Hindlimb muscle (tissue), 1 donor: ENCODE results near the gene CHID1. TPM values are rescaled to one million over a fixed set of nuclear protein-coding genes. Genes with fewer than 3 reads are reported as not detected.

Source experiments
- DNase-seq: peaks from one replicate; pipeline ENCODE4 v3.0.0-alpha.2; 2013
- polyA plus RNA-seq: library from polyadenylated mRNA; unstranded; fragments of 120-200 nt; gene quantifications from one replicate; pipeline ENCODE4 v1.2.1, GENCODE V29; 2013; ENCODE audit not compliant: insufficient read length

The CHID1 gene
- polyA plus RNA-seq, 1 donor, result 61.0 TPM

DNA sequence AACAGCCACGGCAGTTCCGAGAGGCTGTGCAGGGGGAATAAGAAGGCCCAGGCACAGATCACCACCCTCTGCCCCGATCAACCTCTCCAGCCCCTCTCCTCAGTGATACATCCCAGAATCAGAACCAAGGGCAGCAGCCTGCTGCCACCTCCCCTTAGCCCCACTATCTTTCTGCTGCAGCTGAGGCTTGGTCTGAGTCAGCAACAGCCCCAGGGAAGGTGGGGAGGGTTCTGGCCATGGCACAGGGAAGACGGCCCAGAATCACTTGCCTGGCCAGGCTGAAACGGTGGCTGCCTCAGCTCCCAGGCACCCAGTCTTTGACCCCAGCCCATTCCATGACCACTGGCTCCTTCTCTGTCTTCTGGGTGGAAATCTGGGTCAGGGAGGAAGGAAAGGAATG is 2.3 kb downstream of the CHID1 start:
- DNase-seq, result no peak

- no peak for DNase-seq
These were observed 2.9 kb downstream of the CHID1 start for GRCh38 chr11:907668-908067.

DNA sequence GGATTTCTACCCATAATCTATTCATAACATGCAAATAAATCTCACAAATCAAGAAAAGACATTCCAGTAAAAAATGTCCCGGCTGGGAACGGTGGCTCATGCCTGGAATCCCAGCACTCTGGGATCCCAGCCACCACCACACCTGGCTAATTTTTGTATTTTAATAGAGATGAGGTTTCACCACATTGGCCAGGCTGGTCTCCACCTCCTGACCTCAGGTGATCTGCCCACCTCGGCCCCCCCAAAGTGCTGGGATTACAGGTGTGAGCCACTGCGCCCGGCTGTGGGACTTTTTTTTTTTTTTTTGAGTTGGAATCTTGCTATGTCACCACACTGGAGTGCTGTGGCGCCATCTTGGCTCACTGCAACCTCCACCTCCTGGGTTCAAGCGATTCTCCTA is 4.7 kb downstream of the CHID1 start:
- no peak for DNase-seq

- DNase-seq, result no peak
These were observed 6.2 kb downstream of the CHID1 start for GRCh38 chr11:904380-904779.

GRCh38 chr11:901452-902061 is 9.1 kb downstream of the CHID1 start:
- no peak for DNase-seq

GRCh38 chr11:900545-900944 is 10.1 kb downstream of the CHID1 start:
- no peak for DNase-seq

DNA sequence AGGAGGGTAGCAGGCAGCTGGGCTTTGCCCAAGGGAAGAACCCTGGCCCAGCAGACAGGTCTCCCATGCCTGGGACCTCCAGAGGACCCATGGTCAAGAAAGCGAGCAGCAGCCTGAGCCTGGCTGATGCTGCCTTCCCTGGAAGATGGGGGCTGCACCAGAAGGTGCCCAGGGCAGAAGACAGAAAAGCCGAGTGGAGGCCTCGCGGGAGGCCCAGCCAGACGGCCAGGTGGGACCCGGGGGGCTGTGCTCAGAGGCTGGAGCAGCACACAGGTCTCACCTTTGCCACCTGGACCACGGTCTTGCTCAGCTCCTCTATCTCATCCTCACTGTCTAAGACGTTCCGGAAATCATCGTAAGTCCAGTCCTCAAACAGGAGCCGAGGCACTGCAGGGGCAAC is 10.9 kb downstream of the CHID1 start:
- no peak for DNase-seq

GRCh38 chr11:898540-899190 is 11.9 kb downstream of the CHID1 start:
- peak; percentile 29 for DNase-seq

- no peak for DNase-seq
These were observed 12.5 kb downstream of the CHID1 start for GRCh38 chr11:898143-898511.

DNA sequence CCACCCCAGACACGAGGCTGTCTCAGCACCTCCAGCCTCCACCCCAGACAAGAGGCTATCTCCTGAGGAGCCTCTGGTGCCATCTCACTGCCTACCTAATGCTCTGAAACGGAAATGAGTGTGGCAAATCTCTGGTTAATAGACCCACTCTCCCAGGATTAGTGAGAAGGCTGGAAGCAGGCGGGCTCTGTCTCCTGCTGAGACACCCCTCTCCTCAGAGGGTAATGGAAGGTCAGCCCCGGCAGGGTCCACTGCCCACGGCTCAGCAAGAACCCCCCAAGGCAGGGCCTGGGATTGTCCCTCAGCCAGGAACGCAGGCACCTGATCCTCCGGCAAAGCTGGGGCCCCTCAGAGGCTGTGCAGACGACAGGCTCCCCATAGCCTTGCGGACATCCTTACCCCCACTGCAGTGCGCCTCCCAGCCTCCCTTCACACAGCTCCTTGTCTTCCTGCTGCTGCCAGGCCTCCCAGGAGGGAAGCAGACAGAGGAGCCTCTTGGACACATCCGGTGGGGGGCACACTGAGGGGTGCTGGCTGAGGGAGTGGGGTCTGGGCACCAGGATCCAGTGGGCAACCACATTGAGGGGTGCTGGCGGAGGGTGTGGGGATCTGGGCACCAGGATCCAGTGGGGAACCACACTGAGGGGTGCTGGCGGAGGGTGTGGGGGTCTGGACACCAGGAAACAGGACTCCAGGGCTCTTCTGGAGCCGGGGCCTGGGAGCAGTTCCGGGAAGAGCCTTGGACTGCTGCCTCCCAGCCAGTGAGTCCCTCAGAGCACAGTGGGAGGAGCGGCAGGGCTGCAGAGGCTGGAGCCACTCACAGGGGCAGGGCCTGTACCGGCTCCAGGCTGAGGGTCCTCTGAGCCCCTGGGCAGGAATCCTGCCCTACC is 13.1 kb downstream of the CHID1 start:
- DNase-seq, result peak; percentile 50

- no peak for DNase-seq
These were observed 15.1 kb downstream of the CHID1 start for GRCh38 chr11:895331-896110.

DNA sequence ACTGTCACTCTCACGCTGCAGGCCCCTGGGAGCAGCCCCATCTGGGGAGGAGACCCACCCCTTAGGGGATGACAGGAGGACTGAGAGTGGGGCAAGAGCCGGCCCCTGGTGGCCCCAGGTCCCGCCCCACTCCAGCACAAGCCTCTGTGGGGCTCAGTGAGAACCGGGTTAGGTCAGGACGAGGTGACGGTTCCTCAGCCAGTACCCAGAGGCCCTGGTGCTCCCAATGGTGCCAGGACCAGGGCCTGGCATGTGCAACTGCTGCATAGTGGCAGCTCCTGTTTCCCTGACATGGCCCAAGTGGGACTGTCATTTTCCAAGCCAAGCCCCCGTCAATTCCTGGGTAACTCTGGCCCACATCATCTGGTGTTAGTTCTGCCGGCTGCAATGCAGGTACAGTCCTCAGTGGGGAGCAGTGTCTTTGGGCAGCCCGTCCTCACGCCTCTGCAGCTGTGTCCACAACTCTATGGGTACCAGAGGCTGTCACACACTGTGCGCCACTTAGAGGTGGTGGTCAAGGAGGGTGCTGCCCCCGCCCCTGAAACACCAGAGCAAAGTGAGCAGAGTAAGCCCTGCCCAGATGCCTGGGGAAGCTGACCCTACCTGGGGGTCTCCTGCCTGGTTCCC is 15.9 kb downstream of the CHID1 start:
- DNase-seq, result no peak

DNA sequence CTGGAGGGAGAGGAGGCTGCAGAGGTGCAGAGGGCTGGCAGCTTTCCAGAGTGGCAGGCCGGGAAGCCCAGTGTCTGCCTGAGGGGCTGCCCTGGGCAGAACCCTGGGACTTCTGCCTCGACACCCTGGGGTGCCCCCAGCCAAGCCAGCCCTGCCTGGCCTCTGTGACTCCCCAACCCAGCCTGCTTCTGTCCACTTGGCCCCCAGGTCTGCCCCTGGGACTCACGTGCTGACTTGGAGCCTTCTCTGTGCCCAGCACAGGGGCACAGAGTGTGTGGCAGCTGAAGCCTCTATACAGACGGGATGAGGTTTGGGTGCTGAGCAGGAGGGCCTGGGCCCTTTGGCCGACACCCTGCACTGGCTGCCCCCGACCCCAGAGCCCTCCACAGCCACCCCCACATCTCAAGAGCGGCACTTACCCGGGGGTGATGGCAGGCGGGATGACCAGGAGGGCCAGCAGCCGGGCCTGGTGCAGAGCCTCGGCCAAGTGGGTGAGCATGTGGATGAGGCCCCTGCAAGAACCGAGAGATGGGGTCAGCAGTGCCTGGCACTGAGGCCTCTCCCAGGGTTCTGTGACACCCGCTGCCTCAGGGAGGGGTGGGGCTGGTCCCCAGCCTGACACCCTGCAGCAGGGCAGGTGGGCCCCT is 17.5 kb downstream of the CHID1 start:
- no peak for DNase-seq

- DNase-seq, result no peak
These were observed 19.6 kb downstream of the CHID1 start for GRCh38 chr11:890794-891540.

DNA sequence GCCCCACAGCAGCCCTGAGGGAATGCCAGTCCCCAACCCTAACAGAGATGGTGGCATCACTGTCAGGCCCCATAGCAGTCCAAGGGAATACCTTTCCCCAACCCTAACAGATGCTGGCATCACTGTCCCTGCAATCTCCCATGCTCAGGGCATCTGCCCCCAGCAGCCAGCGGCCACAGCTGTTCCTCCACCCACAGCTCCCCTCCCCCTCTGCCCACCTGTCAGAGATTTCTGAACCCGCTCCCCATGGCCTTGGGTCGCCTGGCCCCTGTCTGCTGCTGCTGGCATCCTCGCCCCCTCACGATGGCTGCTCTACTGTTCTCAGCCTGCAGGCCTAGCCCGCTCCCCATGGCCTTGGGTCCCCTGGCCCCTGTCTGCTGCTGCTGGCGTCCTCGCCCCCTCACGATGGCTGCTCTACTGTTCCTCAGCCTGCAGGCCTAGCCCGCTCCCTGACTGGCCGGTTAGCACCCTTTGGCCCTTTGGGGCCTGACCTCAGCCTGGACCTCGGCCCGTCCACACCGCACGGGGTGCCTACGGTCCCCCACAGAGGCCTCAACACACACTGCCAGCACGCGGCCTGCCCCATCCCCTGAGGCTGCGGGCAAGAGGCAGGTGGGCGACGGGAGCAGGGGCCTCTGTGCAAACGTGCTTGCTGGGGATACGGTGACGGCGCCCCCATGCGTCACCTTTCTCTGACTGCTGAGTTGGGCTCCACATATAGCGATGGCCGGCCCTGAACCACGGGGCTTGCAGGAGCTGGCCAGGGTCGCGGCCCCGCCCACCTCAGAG is 20.7 kb downstream of the CHID1 start:
- DNase-seq, result no peak

- no peak for DNase-seq
These were observed 21.4 kb downstream of the CHID1 start for GRCh38 chr11:889257-889656.

- no peak for DNase-seq
These were observed 22.0 kb downstream of the CHID1 start for GRCh38 chr11:888310-889212.

- DNase-seq, result no peak
These were observed 23.0 kb downstream of the CHID1 start for GRCh38 chr11:887589-887988.

- no peak for DNase-seq
These were observed 24.0 kb downstream of the CHID1 start for GRCh38 chr11:886568-886967.
